Measurements from ENCODE around the gene DGKI.

DNA sequence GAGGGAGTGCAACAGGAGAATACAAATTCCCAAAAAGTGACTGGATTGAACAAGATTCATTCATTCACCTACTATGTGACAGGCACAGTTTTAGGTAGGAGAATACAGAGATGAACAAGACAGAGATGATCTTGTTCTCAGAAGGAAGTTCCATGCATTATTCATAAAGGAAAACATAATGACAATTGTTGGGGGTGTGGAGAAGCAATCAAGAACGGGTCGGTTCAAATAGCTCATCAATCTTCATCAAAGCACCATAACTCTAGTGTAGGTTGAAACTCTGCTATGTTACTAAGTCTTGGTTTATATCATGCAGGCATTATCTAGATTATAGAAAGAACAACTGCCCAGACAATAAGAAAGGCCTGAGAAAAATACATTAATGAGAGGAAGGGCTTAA lies 243.7 kb downstream of the DGKI start:
- TF ChIP-seq, protein P1, sequence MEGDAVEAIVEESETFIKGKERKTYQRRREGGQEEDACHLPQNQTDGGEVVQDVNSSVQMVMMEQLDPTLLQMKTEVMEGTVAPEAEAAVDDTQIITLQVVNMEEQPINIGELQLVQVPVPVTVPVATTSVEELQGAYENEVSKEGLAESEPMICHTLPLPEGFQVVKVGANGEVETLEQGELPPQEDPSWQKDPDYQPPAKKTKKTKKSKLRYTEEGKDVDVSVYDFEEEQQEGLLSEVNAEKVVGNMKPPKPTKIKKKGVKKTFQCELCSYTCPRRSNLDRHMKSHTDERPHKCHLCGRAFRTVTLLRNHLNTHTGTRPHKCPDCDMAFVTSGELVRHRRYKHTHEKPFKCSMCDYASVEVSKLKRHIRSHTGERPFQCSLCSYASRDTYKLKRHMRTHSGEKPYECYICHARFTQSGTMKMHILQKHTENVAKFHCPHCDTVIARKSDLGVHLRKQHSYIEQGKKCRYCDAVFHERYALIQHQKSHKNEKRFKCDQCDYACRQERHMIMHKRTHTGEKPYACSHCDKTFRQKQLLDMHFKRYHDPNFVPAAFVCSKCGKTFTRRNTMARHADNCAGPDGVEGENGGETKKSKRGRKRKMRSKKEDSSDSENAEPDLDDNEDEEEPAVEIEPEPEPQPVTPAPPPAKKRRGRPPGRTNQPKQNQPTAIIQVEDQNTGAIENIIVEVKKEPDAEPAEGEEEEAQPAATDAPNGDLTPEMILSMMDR (IDR thresholded peaks at IDR 0.05) = no peak
- no peak for TF ChIP-seq EP300 (IDR thresholded peaks at IDR 0.05)

Measured in stomach (tissue), 4 donors.